PC-3 (cell line): Measurements from ENCODE around the gene ARID5B. TPM values are rescaled to one million over a fixed set of nuclear protein-coding genes. Genes with fewer than 3 reads are reported as not detected.

ENCODE experiments used
- ATAC-seq: fragments of 200-7000 bp; cut with Tn5 transposase; 2 replicates; pipeline ENCODE4 v1.9.1; 2020; ENCODE audit warnings: mild to moderate bottlenecking, moderate library complexity
- BruUV-seq: library from RNA; stranded (reverse); fragments of 400-500 nt; replicated peaks from 2 replicates; lab custom pipeline; 2021; lab: Mats Ljungman, UMichigan
- CTCF ChIA-PET: fragments of 300-600 bp; sonication (Branson Sonifier 250); formaldehyde crosslinking; loops from one replicate; lab custom pipeline; 2022; ENCODE audit warnings: antibody characterized with exemption; lab: Charles Lee
- POLR2A ChIA-PET: fragments of 300-600 bp; sonication (Branson Sonifier 250); formaldehyde crosslinking; loops from one replicate; lab custom pipeline; 2022; ENCODE audit warnings: antibody characterized with exemption; ENCODE audit not compliant: unreplicated experiment; lab: Charles Lee
- DNase-seq: peaks from one replicate; pipeline ENCODE4 v3.0.0-alpha.2; 2015
- H2AFZ ChIP-seq: fragments of 300-600 bp; sonication (generic); 2 replicates; pipeline ENCODE4 v1.6.0; 2016; ENCODE audit warnings: antibody characterized with exemption, low read length
- H3F3A ChIP-seq: fragments of 300-600 bp; sonication (generic); one replicate; pipeline ENCODE4 v1.6.0; 2017; ENCODE audit warnings: antibody characterized with exemption, low read length, control low read depth, mild to moderate bottlenecking; ENCODE audit not compliant: unreplicated experiment
- H3K27ac ChIP-seq: fragments of 300-600 bp; sonication (generic); 2 replicates; pipeline ENCODE4 v1.5.1; 2016; ENCODE audit warnings: mild to moderate bottlenecking, low read length
- H3K27me3 ChIP-seq: fragments of 300-600 bp; sonication (generic); 2 replicates; pipeline ENCODE4 v1.6.1; 2016; ENCODE audit warnings: low read length, mixed read lengths
- H3K36me3 ChIP-seq: fragments of 300-600 bp; sonication (generic); 2 replicates; pipeline ENCODE4 v1.6.1; 2016; ENCODE audit warnings: low read depth, mixed run types, low read length, mixed read lengths
- H3K4me1 ChIP-seq: fragments of 300-600 bp; sonication (generic); 2 replicates; pipeline ENCODE4 v1.5.1; 2016; ENCODE audit warnings: low read length; ENCODE audit not compliant: insufficient read depth
- H3K4me2 ChIP-seq: fragments of 300-600 bp; sonication (generic); 2 replicates; pipeline ENCODE4 v1.6.0; 2016; ENCODE audit warnings: low read length
- H3K4me3 ChIP-seq: fragments of 300-600 bp; sonication (generic); 2 replicates; pipeline ENCODE4 v1.5.1; 2016; ENCODE audit warnings: mild to moderate bottlenecking, low read length, mixed read lengths
- H3K79me2 ChIP-seq: fragments of 300-600 bp; sonication (generic); 2 replicates; pipeline ENCODE4 v1.6.1; 2017; ENCODE audit warnings: low read length, mixed read lengths
- H3K9ac ChIP-seq: fragments of 300-600 bp; sonication (generic); 2 replicates; pipeline ENCODE4 v1.6.0; 2016; ENCODE audit warnings: mild to moderate bottlenecking, low read length
- H3K9me2 ChIP-seq: fragments of 300-600 bp; sonication (generic); replicated peaks from 2 replicates; pipeline ENCODE4 v1.6.1; 2016; ENCODE audit warnings: mixed run types, low read length, mixed read lengths
- H3K9me3 ChIP-seq: fragments of 300-600 bp; sonication (generic); 2 replicates; pipeline ENCODE4 v1.6.1; 2016; ENCODE audit warnings: low read length, mixed read lengths
- H4K20me1 ChIP-seq: fragments of 300-600 bp; sonication (generic); 2 replicates; pipeline ENCODE4 v1.6.1; 2016; ENCODE audit warnings: low read length, mixed read lengths
- CTCF ChIP-seq: fragments of 300-600 bp; sonication (generic); conservative IDR thresholded peaks from 2 replicates; pipeline ENCODE4 v1.5.1; 2017; ENCODE audit warnings: antibody characterized with exemption, low read depth, mild to moderate bottlenecking, low read length
- EZH2 ChIP-seq: fragments of 300-600 bp; sonication (generic); IDR thresholded peaks from one replicate; pipeline ENCODE4 v1.6.1; 2017; ENCODE audit warnings: antibody characterized with exemption, mild to moderate bottlenecking, low read length; ENCODE audit not compliant: unreplicated experiment
- EZH2phosphoT487 ChIP-seq: fragments of 300-600 bp; sonication (generic); IDR thresholded peaks from 2 replicates; pipeline ENCODE4 v1.6.1; 2018; ENCODE audit warnings: mild to moderate bottlenecking, antibody characterized with exemption, low read length, borderline replicate concordance
- intact Hi-C: fragments of 100-400 bp; cut with micrococcal nuclease; formaldehyde crosslinking; loops from 2 replicates; pipeline ENCODE4 v1.9.0; 2023
- total RNA-seq: library from RNA; depleted of rRNA; stranded (reverse); fragments of >200 nt; gene quantifications from 2 replicates; pipeline ENCODE4 v1.2.3, GENCODE V29; 2014

ARID5B gene
- total RNA-seq, 1 experiment from 2014 or later: 26.4 TPM

DNA sequence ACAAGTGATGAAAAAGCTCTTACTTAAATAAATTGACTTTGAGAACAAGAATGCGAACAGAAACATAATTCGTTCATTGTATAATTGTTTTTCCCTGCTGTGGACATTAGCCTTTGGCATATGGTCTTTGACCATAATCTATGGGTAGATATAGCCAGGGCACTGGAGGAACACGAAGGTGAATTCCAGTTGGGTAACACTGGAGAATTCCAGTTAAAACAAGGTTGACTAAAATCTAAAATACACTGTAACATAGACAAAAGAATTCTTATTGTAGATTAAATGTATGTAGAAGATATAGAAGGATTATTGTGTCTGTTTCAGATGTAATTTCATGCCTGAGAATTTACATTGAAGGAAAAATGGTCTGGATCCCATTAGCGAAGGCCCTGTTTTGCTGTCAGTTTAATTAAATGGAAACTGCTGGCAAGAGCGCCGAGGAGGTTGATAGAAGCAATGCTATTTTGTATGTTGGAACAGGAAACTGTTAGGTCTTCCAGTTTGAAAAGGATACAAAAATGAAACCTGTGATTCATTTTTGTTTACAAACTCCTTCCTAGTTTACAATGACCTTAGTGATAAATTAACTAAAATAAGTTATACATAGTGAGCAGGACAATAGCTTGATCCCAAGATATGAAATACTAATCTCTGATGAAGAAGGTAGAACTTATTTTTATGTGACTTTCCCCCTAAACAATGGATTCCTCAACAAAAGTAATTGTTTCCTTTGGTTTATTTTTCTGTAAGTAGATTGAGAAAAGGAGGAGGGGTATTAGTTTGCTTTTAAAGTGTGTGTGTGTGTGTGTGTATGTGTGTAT, 68.9 kb downstream of the ARID5B start:
- H2AFZ ChIP-seq: no peak overlapping the region
- BruUV-seq: no TSS peak
- H3K79me2 ChIP-seq: no peaks in the 10 kb centered on the region
- no peaks in the 10 kb centered on the region for H3K36me3 ChIP-seq
- no peaks in the 10 kb centered on the region for H3K9me3 ChIP-seq
- CTCF ChIA-PET: no interaction called here
- TF ChIP-seq CTCF: no peak
- no peak for TF ChIP-seq EZH2phosphoT487
- TF ChIP-seq EZH2: no peak
- H3K4me2 ChIP-seq: no peak overlapping the region
- no peaks in the 10 kb centered on the region for H4K20me1 ChIP-seq
- H3K27ac ChIP-seq: no peak overlapping the region
- intact Hi-C loops: no loop called here
- no peaks in the 10 kb centered on the region for H3K27me3 ChIP-seq
- peaks cover 3% of the 10 kb centered on the region for H3F3A ChIP-seq
- ATAC-seq: no peak
- H3K9me2 ChIP-seq: no peaks in the 10 kb centered on the region
- peaks cover 20% of the 10 kb centered on the region for H3K4me1 ChIP-seq
- no peak for DNase-seq
- POLR2A ChIA-PET: interaction anchor here (0.6 to 0.7 kb wide), 2 partner anchors 31 to 68 kb away, joined by 3 to 5 read pairs; no protein-coding TSS in a partner anchor
- H3K4me3 ChIP-seq: no peak overlapping the region
- H3K9ac ChIP-seq: no peak overlapping the region

DNA sequence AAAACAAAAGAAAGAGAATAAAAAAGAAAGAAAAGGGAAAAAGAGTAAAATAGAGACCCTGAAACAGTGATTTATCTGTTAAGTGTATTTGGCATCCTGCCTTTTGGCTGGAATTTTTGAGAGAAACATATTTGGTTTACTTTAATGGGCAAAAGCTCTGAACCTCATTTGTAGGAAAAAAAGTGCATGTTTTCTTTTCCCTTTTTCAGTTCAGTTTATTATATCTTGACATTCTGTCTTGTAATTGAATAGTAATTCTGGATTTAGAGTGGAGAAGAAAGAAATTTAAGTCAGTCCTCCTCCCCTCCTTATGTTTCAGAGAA, 69.5 kb downstream of the ARID5B start:
- no peaks in the 10 kb centered on the region for H3K36me3 ChIP-seq
- H3K79me2 ChIP-seq: no peaks in the 10 kb centered on the region
- H3K4me2 ChIP-seq: no peak overlapping the region
- H3K27ac ChIP-seq: no peak overlapping the region
- no peaks in the 10 kb centered on the region for H4K20me1 ChIP-seq
- no peak overlapping the region for H3K9ac ChIP-seq
- POLR2A ChIA-PET: interaction anchor here (0.5 to 0.7 kb wide), 3 partner anchors 32 to 155 kb away, joined by 3 to 7 read pairs (median 5); no protein-coding TSS in a partner anchor
- no peak overlapping the region for H3K4me3 ChIP-seq
- CTCF ChIA-PET: no interaction called here
- TF ChIP-seq CTCF: no peak
- no peak for TF ChIP-seq EZH2phosphoT487
- TF ChIP-seq EZH2: no peak
- peaks cover 26% of the 10 kb centered on the region for H3K4me1 ChIP-seq
- H3K9me2 ChIP-seq: no peaks in the 10 kb centered on the region
- no peaks in the 10 kb centered on the region for H3K9me3 ChIP-seq
- no TSS peak for BruUV-seq
- DNase-seq (no peak), ATAC-seq (no peak)
- intact Hi-C loops: no loop called here
- peaks cover 3% of the 10 kb centered on the region for H3F3A ChIP-seq
- H2AFZ ChIP-seq: no peak overlapping the region
- H3K27me3 ChIP-seq: no peaks in the 10 kb centered on the region

GRCh38 chr10:61973169-61973568, 71.7 kb downstream of the ARID5B start:
- Histone ChIP-seq H3K27ac (no peak overlapping the region), H4K20me1 (no peaks in the 10 kb centered on the region), H3K4me3 (no peak overlapping the region), H3K9me3 (no peaks in the 10 kb centered on the region), H3K27me3 (no peaks in the 10 kb centered on the region), H3K9me2 (no peaks in the 10 kb centered on the region), H3K4me1 (peaks cover 26% of the 10 kb centered on the region), H3K4me2 (no peak overlapping the region), H3K9ac (no peak overlapping the region), H3K36me3 (no peaks in the 10 kb centered on the region), H3F3A (peaks cover 3% of the 10 kb centered on the region), H3K79me2 (no peaks in the 10 kb centered on the region), H2AFZ (no peak overlapping the region)
- no TSS peak for BruUV-seq
- ChIA-PET CTCF (no interaction called here), POLR2A (no interaction called here)
- no peak for ATAC-seq
- no peak for TF ChIP-seq EZH2
- no peak for TF ChIP-seq EZH2phosphoT487
- TF ChIP-seq CTCF: no peak
- no peak for DNase-seq
- intact Hi-C loops: no loop called here
